ENCODE results near the gene PLCH2.
"Not testable (repeated sequence)": the region's sequence is repeated elsewhere in the genome, so short reads cannot be mapped to it uniquely, and the experiment has no call there.

The PLCH2 gene

DNA sequence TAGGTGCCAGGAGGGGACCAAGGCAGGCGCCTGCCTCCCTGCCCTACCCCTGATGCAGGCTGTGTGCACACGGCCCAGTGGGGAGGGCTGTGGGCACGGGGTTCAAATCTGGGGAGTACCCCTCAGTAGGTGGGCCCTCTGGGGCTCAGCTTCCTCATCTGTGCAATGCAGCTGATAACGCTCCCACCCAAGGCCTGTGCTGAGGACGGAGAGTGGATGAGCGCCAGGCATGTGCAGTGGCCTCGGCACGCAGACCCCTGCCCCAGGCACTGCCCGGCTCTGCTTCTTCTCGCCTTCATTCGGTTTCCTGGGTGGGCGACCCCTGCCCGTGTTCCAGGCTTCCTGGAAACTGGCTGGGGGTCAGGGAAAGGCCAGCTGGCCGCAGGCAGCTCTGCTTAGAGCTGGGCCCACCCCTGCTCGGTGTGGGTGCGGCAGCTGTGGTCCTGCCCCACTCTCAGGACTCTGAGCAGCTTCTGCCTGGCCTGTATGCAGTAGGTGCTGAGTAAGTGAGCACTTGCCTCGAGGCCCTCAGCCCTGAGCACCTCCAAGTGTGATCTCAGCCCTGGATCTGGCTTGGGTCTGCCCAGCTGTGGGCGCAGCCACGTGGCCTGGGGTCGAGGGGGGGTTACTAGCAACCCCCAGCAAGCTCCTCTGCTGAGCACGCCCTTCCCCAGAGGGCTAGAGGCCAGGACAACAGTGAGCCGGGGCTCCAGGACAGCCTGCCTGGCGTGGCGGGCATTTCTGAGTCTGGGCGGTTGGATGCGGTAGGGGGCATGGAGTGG, 68.2 kb downstream of the PLCH2 start:
- Mint-ChIP-seq H3K27me3 (peaks cover 1% of the 10 kb centered on the region), H3K36me3 (ENCODE audit: low read depth) (no peaks in the 10 kb centered on the region), H3K4me1 (peaks cover 20% of the 10 kb centered on the region), H3K27ac (no peak overlapping the region), H3K9me3 (no peaks in the 10 kb centered on the region), H3K4me3 (no peak overlapping the region)
- no peak for ATAC-seq
- DNase-seq: no peak

DNA sequence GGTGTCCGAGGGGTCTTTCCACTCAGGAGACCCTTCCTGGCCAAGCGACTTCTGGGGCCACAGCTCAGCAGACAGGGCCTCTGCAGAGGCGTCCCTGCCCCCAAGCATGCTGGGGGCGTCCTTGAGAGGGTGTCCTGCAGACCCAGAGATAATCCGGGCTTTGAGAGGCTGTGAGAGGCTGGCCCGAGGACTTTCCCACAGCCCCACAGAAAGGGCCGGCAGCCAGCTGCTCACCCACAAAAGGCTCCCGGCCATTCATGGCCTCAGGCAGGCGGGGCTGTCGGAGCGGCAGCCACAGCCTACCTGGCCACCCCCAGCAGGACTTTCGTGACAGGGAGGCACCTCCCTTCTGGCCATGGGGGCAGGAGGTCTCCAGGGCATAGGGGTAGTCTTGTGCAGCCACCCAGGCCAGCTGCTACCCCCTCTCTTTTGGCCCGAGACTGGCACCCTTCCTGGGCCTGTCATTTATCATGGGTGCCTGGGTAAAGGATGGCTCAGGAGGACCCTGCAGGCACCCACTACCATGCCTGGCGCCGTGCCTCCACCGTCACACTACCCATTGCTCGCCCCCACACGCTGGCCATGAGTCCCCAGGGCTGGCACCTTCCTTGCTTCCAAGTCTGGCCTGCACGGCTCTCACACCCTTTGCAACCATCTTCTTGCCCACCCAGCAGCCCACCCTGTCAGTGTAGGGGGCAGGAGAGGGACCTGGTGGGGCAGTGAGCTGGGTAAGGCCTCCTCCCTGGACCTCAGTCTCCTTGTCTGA, 69.0 kb downstream of the PLCH2 start:
- H3K27ac Mint-ChIP-seq: no peak overlapping the region
- H3K4me1 Mint-ChIP-seq: peaks cover 26% of the 10 kb centered on the region
- no peaks in the 10 kb centered on the region for H3K9me3 Mint-ChIP-seq
- peaks cover 1% of the 10 kb centered on the region for H3K27me3 Mint-ChIP-seq
- ATAC-seq (no peak), DNase-seq (no peak)
- H3K36me3 Mint-ChIP-seq (ENCODE audit: low read depth): no peaks in the 10 kb centered on the region
- H3K4me3 Mint-ChIP-seq: no peak overlapping the region

DNA sequence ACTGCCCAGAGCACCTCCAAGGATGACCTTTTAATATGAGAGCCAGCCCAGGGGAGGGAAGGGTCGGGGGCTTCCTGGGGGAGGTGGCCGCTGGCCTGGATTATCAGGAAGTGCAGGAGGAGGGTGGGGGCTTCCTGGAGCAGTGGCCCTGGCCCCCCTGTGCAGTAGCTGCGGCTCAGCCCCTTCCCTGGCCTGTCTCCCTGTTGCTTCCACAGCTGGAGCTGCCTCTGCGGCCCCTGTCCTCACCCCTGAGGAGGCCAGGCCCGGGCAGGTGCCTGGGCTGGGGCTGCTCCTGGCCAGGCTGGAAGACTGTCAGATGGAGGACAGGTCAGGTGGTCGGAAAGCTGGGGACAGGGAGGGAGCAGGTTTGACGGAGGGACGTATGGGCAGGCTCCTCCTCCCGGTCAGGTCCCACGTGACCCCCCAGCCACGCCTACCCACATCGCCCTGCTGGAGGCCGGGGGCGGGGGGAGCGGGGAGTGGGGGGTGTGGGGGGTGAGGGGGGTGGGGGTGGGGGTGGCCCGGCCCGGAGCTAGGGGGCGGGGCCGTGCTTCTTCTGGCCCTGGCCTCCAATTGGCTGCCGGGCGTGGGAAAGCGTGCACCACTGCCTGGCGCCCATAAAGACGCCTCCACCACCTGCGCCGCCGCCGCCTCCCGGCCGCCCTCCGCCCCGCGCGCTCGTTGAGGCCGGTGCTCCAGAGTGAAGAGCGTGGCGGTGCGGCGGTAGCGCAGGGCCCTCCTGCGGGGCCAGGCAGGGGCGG, 69.8 kb downstream of the PLCH2 start:
- Mint-ChIP-seq H3K9me3 (no peaks in the 10 kb centered on the region), H3K27me3 (peaks cover 1% of the 10 kb centered on the region), H3K27ac (peak overlapping the region; percentile 94)

DNA sequence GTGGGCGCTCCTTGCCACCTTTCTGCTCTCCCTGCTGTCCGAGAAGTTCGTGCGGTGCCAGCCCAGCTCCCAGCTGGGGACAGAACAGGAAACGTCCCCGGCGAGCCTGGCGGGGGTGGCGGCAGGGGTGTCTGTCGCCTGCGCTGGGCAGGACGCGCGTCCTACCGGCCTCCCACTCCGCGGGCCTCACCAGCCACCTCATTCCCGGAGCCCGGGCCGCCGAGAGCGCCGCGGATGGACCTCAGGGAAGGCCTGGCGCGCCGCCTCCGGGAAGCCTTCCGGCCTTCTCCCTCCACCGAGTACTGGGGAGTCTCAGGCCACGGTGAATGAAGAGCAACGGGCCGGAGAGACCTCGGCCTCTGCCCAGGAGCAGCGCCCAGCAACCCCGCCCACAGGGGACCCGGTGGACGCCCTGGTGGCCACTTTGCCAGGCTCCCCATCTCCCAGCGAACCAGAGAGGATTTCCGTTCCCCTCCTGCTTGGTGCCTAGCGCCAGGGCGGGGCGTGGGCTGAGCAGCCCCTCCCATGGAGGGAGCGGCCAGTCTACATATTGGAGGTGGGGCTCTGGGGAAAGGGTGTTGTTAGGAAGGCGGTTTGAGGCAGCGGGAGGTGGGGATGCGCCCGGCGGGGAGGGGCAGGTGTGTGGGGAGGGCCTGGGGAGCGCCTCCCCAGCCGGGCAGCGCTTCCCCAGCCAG, 70.6 kb downstream of the PLCH2 start:
- H3K27ac Mint-ChIP-seq: peak overlapping the region; percentile 94
- no peaks in the 10 kb centered on the region for H3K27me3 Mint-ChIP-seq
- peak overlapping the region; percentile 80 for H3K4me3 Mint-ChIP-seq
- no peaks in the 10 kb centered on the region for H3K9me3 Mint-ChIP-seq
- no peaks in the 10 kb centered on the region for H3K36me3 Mint-ChIP-seq (ENCODE audit: low read depth)
- H3K4me1 Mint-ChIP-seq: peaks cover 34% of the 10 kb centered on the region
- DNase-seq (peak; percentile 82), ATAC-seq (peak; percentile 53)

More for the DNA sequence above, 69.8 kb downstream of the PLCH2 start:
- DNase-seq: peak; percentile 87
- H3K36me3 Mint-ChIP-seq (ENCODE audit: low read depth): no peaks in the 10 kb centered on the region
- H3K4me3 Mint-ChIP-seq: peak overlapping the region; percentile 80
- ATAC-seq: peak; percentile 29
- peaks cover 32% of the 10 kb centered on the region for H3K4me1 Mint-ChIP-seq

DNA sequence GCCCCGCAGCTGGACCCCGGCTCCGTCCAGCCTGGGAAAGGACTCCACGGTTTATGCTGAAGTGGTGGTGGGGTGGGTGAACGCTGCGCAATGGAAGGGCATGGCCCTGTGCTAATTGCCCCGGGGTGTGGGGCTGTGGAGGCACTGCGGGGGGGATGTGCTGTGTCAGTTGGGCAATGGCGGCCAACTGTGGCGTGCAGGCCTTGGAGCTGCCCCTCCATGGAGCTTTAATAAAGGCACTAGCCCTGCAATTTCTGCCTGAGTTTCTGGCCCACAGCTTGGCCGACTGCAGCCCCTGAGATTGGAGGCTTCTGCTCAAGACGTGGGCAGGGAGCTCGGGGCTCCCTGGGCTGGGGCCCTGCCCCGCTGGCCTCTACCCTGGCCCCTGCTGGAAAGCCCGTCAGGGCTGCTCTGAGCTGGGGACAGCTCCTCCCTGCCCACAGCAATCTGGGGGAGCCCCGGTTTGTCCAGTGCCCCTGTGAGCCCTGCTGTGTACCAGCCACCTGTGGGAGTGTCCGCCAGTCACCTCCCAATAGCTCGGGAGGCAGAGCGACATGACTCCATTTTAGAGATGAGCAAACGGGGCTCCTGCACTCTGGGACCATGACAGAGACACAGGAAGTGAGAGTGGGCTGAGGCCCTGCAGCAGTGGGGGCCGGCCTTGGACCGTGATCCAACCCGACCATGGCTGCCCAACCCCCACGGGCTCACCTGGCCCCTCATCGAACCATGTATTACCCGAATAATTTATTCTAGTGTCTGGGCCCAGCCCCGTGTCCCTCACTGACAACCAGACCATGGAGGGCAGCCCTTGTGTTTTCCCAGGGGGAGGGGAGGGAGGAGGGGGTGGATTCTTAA, 71.3 kb downstream of the PLCH2 start:
- ATAC-seq (peak; percentile 47), DNase-seq (peak; percentile 80)
- H3K27me3 Mint-ChIP-seq: no peaks in the 10 kb centered on the region
- H3K27ac Mint-ChIP-seq: peak overlapping the region; percentile 94
- H3K4me1 Mint-ChIP-seq: peaks cover 34% of the 10 kb centered on the region
- no peaks in the 10 kb centered on the region for H3K36me3 Mint-ChIP-seq (ENCODE audit: low read depth)
- no peaks in the 10 kb centered on the region for H3K9me3 Mint-ChIP-seq
- peak overlapping the region; percentile 80 for H3K4me3 Mint-ChIP-seq

DNA sequence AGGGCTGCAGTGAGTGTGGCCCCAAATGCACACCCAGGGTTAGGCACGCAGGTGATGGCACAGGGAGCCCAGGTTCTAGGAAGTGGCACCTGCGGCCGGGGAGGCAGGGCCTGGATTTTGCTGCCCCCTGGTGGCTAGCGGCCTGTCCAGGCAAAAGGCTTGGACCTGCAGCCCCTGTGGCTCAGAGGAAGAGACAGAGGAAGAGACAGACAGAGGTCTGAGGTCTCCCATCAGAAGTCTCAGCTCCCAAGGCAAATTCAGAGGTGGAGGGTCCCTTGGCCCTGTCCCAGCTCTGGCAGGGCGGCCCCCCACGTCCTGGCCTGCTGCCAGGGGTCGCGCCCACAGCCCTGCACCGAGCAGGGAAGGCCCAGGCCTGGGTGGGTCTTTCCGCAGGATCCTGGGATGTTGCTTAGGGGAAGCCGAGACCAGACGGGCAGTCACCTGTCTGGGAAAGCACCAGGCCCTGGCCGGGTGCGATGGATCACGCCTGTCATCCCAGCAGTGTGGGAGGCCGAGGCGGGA, 72.0 kb downstream of the PLCH2 start:
- DNase-seq: peak; percentile 91
- peaks cover 34% of the 10 kb centered on the region for H3K4me1 Mint-ChIP-seq

DNA sequence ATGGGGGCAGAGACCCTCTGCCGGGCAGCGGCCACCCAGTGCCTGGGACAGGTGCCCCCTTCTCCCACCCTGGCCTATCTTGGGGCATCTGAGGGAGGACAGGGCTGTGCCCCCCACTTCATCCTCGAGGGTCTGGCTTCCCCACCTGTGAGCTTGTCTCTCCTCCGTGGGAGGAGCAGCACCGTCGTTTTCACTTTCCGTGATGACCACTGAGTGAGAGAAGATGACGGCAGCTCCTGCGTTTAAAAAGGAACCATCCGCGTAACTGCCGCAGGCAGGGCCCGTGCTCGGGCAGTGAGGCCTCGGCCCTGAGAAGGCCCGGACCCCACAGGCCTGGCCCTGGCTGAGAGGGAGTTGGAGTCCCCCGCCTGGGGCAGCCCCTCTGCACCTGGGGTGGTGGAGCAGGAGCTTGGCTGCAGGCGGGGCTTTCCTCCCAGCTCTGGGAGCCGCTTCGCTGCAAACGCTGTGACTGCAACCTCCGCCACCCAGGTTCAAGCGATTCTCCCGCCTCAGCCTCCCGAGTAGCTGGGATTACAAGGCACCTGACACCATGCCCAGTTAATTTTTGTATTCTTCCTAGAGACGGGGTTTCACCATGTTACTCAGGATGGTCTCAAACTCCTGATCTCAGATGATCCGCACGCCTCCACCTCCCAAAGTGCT, 73.4 kb downstream of the PLCH2 start:
- not testable (repeated sequence) for ATAC-seq; H3K36me3 Mint-ChIP-seq (ENCODE audit: low read depth); H3K9me3 Mint-ChIP-seq; H3K27me3 Mint-ChIP-seq; DNase-seq
- peak overlapping the region; percentile 94 for H3K27ac Mint-ChIP-seq
- H3K4me1 Mint-ChIP-seq: peaks cover 41% of the 10 kb centered on the region
- H3K4me3 Mint-ChIP-seq: peak overlapping the region; percentile 80

More for the DNA sequence above, 72.0 kb downstream of the PLCH2 start:
- no peaks in the 10 kb centered on the region for H3K9me3 Mint-ChIP-seq
- H3K36me3 Mint-ChIP-seq (ENCODE audit: low read depth): no peaks in the 10 kb centered on the region
- ATAC-seq: peak; percentile 22
- H3K4me3 Mint-ChIP-seq: peak overlapping the region; percentile 80
- no peaks in the 10 kb centered on the region for H3K27me3 Mint-ChIP-seq
- peak overlapping the region; percentile 94 for H3K27ac Mint-ChIP-seq

DNA sequence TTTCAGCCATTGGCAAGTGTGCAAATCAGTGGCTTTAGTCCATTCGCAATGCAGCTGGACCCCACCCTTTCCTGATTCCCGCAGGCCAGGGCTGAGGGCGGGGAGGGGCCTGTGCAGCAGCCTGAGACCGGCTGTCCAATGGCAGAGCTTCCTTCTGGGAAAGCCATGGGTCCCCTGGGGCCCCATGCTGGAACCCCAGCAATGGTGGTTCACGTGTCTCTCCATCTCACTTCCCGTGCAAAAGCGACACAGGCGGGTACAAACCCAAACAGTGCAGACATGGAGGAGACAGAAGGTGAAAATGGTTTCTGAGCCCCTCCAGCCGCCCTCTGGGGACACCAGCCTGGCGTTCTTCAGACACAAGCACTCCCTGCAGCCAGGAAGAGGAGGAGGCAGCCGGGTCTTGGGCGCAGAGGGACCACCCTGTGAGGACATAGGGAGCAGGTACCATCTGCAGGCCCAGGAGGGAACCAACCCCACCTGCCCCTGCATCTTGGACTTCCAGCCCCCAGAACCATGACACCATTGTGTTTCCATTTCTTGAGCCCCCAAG, 74.3 kb downstream of the PLCH2 start:
- not testable (repeated sequence) for H3K27ac Mint-ChIP-seq; H3K9me3 Mint-ChIP-seq; ATAC-seq; H3K4me3 Mint-ChIP-seq; H3K36me3 Mint-ChIP-seq (ENCODE audit: low read depth); H3K27me3 Mint-ChIP-seq; DNase-seq
- H3K4me1 Mint-ChIP-seq: peaks cover 49% of the 10 kb centered on the region

DNA sequence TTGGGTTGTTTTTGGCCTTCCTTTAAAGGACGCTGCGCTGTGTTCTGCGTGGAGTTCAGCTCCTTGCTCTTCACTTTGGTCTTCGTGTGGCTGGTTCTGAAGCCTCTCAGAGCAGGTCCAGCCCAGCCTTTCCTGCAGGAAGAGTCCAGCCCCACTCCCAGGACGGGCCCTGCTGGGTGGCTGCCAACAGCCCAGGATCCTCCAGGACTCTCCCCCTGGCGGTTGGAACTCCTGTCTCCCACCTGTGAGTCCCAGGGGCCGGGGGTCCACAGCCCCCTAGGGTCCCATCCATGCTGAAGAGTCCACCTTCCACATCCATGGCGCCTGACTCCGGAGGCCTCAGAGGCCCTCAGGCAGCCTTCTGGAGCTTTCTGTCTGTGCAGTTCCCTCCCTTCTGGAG, 75.5 kb downstream of the PLCH2 start:
- not testable (repeated sequence) for H3K36me3 Mint-ChIP-seq (ENCODE audit: low read depth); ATAC-seq; H3K9me3 Mint-ChIP-seq; H3K27me3 Mint-ChIP-seq; H3K4me3 Mint-ChIP-seq; DNase-seq; H3K27ac Mint-ChIP-seq
- H3K4me1 Mint-ChIP-seq: peaks cover 56% of the 10 kb centered on the region

DNA sequence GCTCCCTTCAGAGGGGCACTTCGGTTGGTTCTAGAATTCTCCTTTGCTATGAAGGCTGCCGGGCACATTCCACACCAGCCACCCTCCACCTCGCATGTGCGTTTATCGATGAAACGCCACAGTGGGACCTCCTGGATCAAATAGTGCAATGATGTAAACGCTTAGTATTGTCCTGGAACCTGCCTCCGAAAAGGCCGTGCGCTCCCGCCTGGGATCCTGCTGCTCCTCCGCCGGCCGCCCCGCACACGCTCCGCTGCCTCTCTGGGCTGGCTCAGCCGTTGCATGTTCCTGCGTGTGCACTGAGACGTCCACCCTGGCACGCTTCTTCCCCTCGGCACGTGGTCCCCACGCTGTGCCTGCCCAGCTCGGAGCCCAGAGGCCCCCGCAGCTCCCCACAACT, 76.1 kb downstream of the PLCH2 start:
- DNase-seq (no peak), ATAC-seq (no peak)
- Mint-ChIP-seq H3K27ac (no peak overlapping the region), H3K9me3 (no peaks in the 10 kb centered on the region), H3K36me3 (ENCODE audit: low read depth) (peaks cover 4% of the 10 kb centered on the region), H3K27me3 (no peaks in the 10 kb centered on the region), H3K4me3 (no peak overlapping the region), H3K4me1 (peaks cover 56% of the 10 kb centered on the region)

DNA sequence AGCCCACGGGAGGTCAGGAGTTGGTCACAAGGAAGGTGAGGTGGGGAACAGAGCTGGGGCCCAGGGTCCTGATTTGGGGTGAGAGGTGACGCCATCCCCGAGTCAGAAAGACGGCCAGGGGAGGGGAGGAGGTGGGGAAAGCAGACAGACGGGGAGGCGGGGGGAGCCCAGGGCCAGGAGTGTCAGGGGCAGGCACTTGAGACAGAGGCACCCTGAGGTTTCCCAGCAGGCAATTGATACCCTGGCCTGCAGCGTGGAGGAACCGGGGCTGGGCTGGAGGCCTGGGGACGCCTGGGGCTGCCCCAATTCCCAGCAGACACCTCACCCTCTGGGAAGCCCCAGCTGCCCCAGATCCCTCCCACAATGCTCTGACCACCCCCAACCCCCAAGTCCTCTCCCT, 77.0 kb downstream of the PLCH2 start:
- not testable (repeated sequence) for H3K27me3 Mint-ChIP-seq; DNase-seq; H3K4me3 Mint-ChIP-seq; H3K27ac Mint-ChIP-seq; ATAC-seq; H3K36me3 Mint-ChIP-seq (ENCODE audit: low read depth); H3K9me3 Mint-ChIP-seq
- H3K4me1 Mint-ChIP-seq: peaks cover 56% of the 10 kb centered on the region

DNA sequence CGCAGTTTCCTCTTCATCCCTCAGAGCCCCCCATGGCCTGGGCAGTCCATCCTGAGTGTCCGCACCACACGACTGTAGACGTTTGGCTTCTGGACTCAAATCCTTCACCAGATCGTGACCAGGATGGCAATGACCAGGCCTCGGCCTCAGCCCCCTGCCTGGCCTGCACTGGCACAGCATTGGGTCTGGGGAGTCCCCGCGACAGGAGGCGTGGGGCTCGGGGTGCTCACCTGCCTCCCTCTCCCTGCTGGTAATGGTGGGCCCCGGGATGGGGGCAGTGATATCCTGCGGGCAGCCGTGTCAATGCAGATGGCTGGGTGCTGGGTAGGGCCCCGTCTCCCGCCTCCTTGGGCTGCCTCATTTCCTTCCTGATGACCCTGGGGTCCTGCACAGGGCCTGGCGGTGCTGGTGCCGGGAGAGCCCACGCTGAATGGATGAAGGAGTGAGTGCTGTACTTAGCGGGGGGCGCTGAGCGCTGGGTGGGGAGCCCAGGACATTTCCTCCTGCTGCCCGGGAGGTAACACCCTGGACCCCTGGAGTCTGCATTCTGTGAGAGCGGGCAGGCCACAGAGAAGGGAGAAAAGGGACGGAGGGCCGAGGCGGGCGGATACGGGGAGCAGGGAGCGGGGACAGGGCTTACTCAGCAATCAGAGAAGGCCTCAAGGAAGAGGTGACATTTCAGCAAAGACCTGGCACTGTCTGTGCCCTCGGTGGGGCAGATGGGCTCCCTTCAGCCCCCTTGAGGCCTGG, 78.0 kb downstream of the PLCH2 start:
- Mint-ChIP-seq H3K36me3 (ENCODE audit: low read depth) (peaks cover 4% of the 10 kb centered on the region), H3K27me3 (no peaks in the 10 kb centered on the region), H3K27ac (peak overlapping the region; percentile 96), H3K4me1 (peaks cover 53% of the 10 kb centered on the region), H3K4me3 (peak overlapping the region; percentile 95), H3K9me3 (no peaks in the 10 kb centered on the region)
- ATAC-seq: no peak
- no peak for DNase-seq
